Right renal pelvis (tissue), 4 donors: ENCODE data around the gene SUN2. TPM values are rescaled to one million over a fixed set of nuclear protein-coding genes. Genes with fewer than 3 reads are reported as not detected.
A peak's percentile ranks its signal among the peaks of the same experiment; 100 is the strongest.
"Not testable (repeated sequence)": the region's sequence is repeated elsewhere in the genome, so short reads cannot be mapped to it uniquely, and the experiment has no call there.

Experiments used
- DNase-seq, 4 donors: peaks; one replicate each; pipeline ENCODE4 v3.0.0-alpha.2; 2013; ENCODE audit warnings: low read depth in 4 of 4, low spot score in 3 of 4, missing footprints in 1 of 4
- polyA plus RNA-seq, 4 donors: library from polyadenylated mRNA; unstranded; fragments of 120-200 nt; gene quantifications; one replicate each; pipeline ENCODE4 v1.2.1, GENCODE V29; 2013; ENCODE audit not compliant: insufficient read length in 4 of 4

SUN2 gene
- polyA plus RNA-seq = 10 to 100 TPM; 54.3 to 67.7 (median 56.6) TPM

GRCh38 chr22:38755911-38756532 is at the start of gene SUN2:
SUN2 (minus strand) TSS chr22:38755998; CDS start chr22:38752628, 3,370 bp downstream.
- peak; percentile 67 to 83 (median 77) for DNase-seq

GRCh38 chr22:38805041-38805593 is 49.3 kb upstream of the SUN2 start:
- DNase-seq = not testable (repeated sequence)

GRCh38 chr22:38802671-38803121 is 46.9 kb upstream of the SUN2 start:
- DNase-seq = no peak

GRCh38 chr22:38799265-38800002 is 43.6 kb upstream of the SUN2 start:
- no peak for DNase-seq

- no peak for DNase-seq
Measured at GRCh38 chr22:38798496-38798895, 42.7 kb upstream of the SUN2 start.

GRCh38 chr22:38796262-38796957 is 40.6 kb upstream of the SUN2 start:
- DNase-seq = no peak

- DNase-seq = no peak
Measured at GRCh38 chr22:38795569-38795968, 39.8 kb upstream of the SUN2 start.

- peak; percentile 93 to 98 (median 98) for DNase-seq
Measured at GRCh38 chr22:38793721-38794466, 38.1 kb upstream of the SUN2 start, which contains the start of gene DNAL4. DNAL4 (minus strand) TSS chr22:38794143; CDS start chr22:38782731, 11,412 bp downstream.

GRCh38 chr22:38793317-38793716 is 37.5 kb upstream of the SUN2 start:
- no peak for DNase-seq

- DNase-seq = no peak
Measured at GRCh38 chr22:38792833-38793232, 37.0 kb upstream of the SUN2 start.

GRCh38 chr22:38789606-38790005 is 33.8 kb upstream of the SUN2 start:
- no peak for DNase-seq

- no peak for DNase-seq
Measured at GRCh38 chr22:38788846-38789245, 33.0 kb upstream of the SUN2 start.

GRCh38 chr22:38788021-38788816 is 32.4 kb upstream of the SUN2 start:
- peak in 2 of 4 donors; percentile 64 to 68 for DNase-seq

- DNase-seq = no peak
Measured at GRCh38 chr22:38786631-38787030, 30.8 kb upstream of the SUN2 start.

GRCh38 chr22:38784856-38785255 is 29.1 kb upstream of the SUN2 start:
- DNase-seq = no peak

- DNase-seq = no peak
Measured at GRCh38 chr22:38784035-38784434, 28.2 kb upstream of the SUN2 start.

GRCh38 chr22:38783095-38783615 is 27.4 kb upstream of the SUN2 start:
- no peak for DNase-seq

- no peak for DNase-seq
Measured at GRCh38 chr22:38782402-38783094, 26.8 kb upstream of the SUN2 start.

GRCh38 chr22:38781033-38781432 is 25.2 kb upstream of the SUN2 start:
- no peak for DNase-seq
